Stomach (tissue), 9 donors: ENCODE results near the gene FANCE. TPM values are rescaled to one million over a fixed set of nuclear protein-coding genes. Genes with fewer than 3 reads are reported as not detected.

Experiments
- DNase-seq, 2 donors: peaks; one replicate each; pipeline versions ENCODE4 v3.0.0 to v3.0.0-alpha.2; 2013 to 2019
- H3K27ac ChIP-seq, 5 donors: fragments of 200-600 bp in 4 of 5; sonication (generic) in 4 of 5; one replicate each; pipeline ENCODE4 v1.5.1; 2013 to 2019; ENCODE audit warnings: mild to moderate bottlenecking in 1 of 5, moderate library complexity in 1 of 5
- H3K27me3 ChIP-seq, 3 donors: fragments of 200-600 bp; sonication (generic); one replicate each; pipeline ENCODE4 v1.5.1; 2017 to 2019; ENCODE audit warnings: mixed run types in 1 of 3
- H3K36me3 ChIP-seq, 4 donors: fragments of 200-600 bp; sonication (generic); 1 replicate in 3 of 4; 2 replicates in 1 of 4; pipeline ENCODE4 v1.5.1; 2016 to 2019
- H3K4me1 ChIP-seq, 4 donors: fragments of 200-600 bp; sonication (generic); one replicate each; pipeline ENCODE4 v1.5.1; 2016 to 2019
- H3K4me3 ChIP-seq, 4 donors: fragments of 200-600 bp; sonication (generic) in 3 of 4; one replicate each; pipeline ENCODE4 v1.5.1; 2016 to 2019; ENCODE audit warnings: mild to moderate bottlenecking in 1 of 4
- H3K9me3 ChIP-seq, 4 donors: fragments of 200-600 bp; sonication (generic); one replicate each; pipeline ENCODE4 v1.5.1; 2016 to 2019
- EP300 ChIP-seq: sonication (generic); formaldehyde crosslinking; IDR thresholded peaks from one replicate; pipeline ENCODE4 v1.6.1; 2017; ENCODE audit warnings: antibody characterized with exemption
- POLR2A ChIP-seq, 4 donors: fragments of 450-650 bp; IDR thresholded peaks; one replicate each; pipeline ENCODE4 v1.6.1; 2016; ENCODE audit warnings: antibody characterized with exemption in 4 of 4, control low read depth in 2 of 4, mild to moderate bottlenecking in 1 of 4, moderate library complexity in 1 of 4
- POLR2AphosphoS5 ChIP-seq, 3 donors: sonication (generic); formaldehyde crosslinking; IDR thresholded peaks; one replicate each; pipeline ENCODE4 v1.6.1; 2016; ENCODE audit warnings: antibody characterized with exemption in 3 of 3
- WGBS, 5 donors: extraction: QIAGEN DNeasy Blood & Tissue Kit in 3 of 5; methylation state at CpG; one replicate each; pipeline versions ENCODE4 v1.1.5 to v1.1.7; 2013 to 2018; 5-methylcytosine and 5-hydroxymethylcytosine counted together
- intact Hi-C: fragments of 100-400 bp; cut with DNase I; formaldehyde crosslinking; loops from one replicate; pipeline ENCODE4 v1.15.1; 2023; ENCODE audit warnings: low total_unique reads
- polyA plus RNA-seq, 3 donors: library from polyadenylated mRNA; stranded (reverse); fragments of 200-250 nt; gene quantifications; one replicate each; pipeline ENCODE4 v1.2.3, GENCODE V29; 2013
- total RNA-seq, 5 donors: library from RNA; depleted of rRNA; stranded (reverse); fragments of >200 nt; gene quantifications; one replicate each; pipeline versions ENCODE4 v1.1.0 to v1.2.3, GENCODE V29; 2014 to 2016
- TF ChIP-seq, protein P1 (sequence below), 7 experiments: fragments of 450-650 bp in 4 of 7; fragments of 200-600 bp in 3 of 7; sonication (generic) in 3 of 7; IDR thresholded peaks; one replicate each; pipeline ENCODE4 v1.5.1; 2016 to 2019; ENCODE audit warnings: antibody characterized with exemption in 7 of 7, control low read depth in 2 of 7, mild to moderate bottlenecking in 1 of 7
- donor health status: healthy with polysubstance abuse.
- donor health status: Bipolar disorder and iron deficiency.
- donor health status: healthy.

FANCE gene
- total and polyA plus RNA-seq, 8 donors, result 1.3 to 8.3 (median 3.3) TPM

DNA sequence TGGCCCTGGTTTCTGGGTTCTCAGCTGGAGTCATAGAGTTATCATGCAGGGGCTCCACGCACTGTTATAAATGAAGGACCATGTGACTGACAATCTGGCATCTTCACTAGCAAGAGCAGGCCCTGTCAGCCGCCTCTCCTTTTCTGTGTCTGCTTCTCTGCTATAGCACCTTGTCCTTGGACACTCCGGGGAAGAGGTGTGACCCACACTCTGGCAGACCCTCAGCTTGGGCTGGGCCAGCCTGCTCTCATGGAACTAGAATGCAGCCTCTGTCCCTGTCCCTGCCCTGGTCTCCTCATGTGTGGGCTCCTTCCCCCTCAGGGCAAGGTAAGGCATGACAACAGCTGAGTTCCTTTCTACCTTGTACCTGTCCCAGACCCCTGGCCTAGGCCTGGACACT is 10.9 kb upstream of the FANCE start:
- WGBS, 5 donors, result 84 to 94% (median 92%) methylated on average over 3 of the region's 3 CpGs
- no peak overlapping the region for H3K27ac ChIP-seq
- intact Hi-C loops, result no loop called here
- no peak overlapping the region for H3K4me3 ChIP-seq
- H3K36me3 ChIP-seq, result no peaks in the 10 kb centered on the region
- TF ChIP-seq POLR2AphosphoS5 (IDR thresholded peaks at IDR 0.05) (no peak), EP300 (no peak), POLR2A (IDR thresholded peaks at IDR 0.05) (no peak)
- TF ChIP-seq, protein P1, sequence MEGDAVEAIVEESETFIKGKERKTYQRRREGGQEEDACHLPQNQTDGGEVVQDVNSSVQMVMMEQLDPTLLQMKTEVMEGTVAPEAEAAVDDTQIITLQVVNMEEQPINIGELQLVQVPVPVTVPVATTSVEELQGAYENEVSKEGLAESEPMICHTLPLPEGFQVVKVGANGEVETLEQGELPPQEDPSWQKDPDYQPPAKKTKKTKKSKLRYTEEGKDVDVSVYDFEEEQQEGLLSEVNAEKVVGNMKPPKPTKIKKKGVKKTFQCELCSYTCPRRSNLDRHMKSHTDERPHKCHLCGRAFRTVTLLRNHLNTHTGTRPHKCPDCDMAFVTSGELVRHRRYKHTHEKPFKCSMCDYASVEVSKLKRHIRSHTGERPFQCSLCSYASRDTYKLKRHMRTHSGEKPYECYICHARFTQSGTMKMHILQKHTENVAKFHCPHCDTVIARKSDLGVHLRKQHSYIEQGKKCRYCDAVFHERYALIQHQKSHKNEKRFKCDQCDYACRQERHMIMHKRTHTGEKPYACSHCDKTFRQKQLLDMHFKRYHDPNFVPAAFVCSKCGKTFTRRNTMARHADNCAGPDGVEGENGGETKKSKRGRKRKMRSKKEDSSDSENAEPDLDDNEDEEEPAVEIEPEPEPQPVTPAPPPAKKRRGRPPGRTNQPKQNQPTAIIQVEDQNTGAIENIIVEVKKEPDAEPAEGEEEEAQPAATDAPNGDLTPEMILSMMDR (IDR thresholded peaks at IDR 0.05), result no peak
- H3K9me3 ChIP-seq, result no peaks in the 10 kb centered on the region
- DNase-seq, result no peak
- H3K27me3 ChIP-seq, result no peaks in the 10 kb centered on the region
- no peaks in the 10 kb centered on the region for H3K4me1 ChIP-seq

DNA sequence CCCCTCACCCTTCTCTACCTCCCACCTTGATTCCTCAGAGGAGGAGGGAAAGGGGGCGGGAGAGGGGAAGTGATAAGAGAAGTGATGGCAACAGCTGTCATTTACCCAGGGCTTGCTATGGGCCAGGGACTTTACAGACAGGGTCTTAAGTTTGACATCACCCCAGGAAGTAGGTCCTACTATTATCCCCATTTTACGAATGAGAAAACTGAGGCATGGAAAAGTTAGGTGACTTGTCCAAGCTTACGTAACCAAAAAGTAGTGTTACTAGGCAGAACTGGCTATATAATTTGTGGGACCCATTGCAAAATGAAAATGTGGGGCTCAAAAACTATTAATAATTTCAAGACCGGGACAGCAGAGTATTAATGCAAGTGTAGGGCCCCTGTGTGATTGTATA is 10.5 kb upstream of the FANCE start:
- TF ChIP-seq POLR2A (IDR thresholded peaks at IDR 0.05), result no peak
- TF ChIP-seq, protein P1 (IDR thresholded peaks at IDR 0.05), result no peak
- no peak for TF ChIP-seq POLR2AphosphoS5 (IDR thresholded peaks at IDR 0.05)
- TF ChIP-seq EP300, result no peak
- 87 to 95% (median 93%) methylated on average over 4 of the region's 4 CpGs for WGBS, 5 donors
- intact Hi-C loops, result no loop called here
- H3K4me3 ChIP-seq, result no peak overlapping the region
- H3K27ac ChIP-seq, result no peak overlapping the region
- H3K4me1 ChIP-seq, result no peaks in the 10 kb centered on the region
- no peak for DNase-seq
- H3K9me3 ChIP-seq, result no peaks in the 10 kb centered on the region
- H3K36me3 ChIP-seq, result no peaks in the 10 kb centered on the region
- no peaks in the 10 kb centered on the region for H3K27me3 ChIP-seq

DNA sequence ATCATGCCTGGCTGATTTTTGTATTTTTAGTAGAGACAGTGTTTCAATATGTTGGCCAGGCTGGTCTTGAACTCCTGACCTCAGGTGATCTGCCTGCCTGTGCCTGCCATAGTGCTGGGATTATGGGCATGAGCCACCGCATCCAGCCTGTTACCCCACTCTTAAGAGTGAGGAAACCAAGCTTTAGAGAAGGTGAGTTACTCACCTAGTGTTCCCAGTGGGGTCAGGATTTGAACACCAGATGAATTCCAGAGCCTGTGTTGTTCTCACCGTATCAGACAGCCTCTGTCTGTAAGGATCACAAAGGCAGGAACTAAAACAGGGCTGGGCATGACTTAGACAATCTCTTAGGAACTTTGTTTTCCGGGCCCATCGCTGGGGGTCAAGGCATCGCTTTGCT is 9.4 kb upstream of the FANCE start:
- no peaks in the 10 kb centered on the region for H3K4me1 ChIP-seq
- TF ChIP-seq EP300 (no peak), POLR2AphosphoS5 (IDR thresholded peaks at IDR 0.05) (no peak), POLR2A (IDR thresholded peaks at IDR 0.05) (no peak)
- TF ChIP-seq, protein P1 (IDR thresholded peaks at IDR 0.05), result no peak
- intact Hi-C loops, result no loop called here
- no peak overlapping the region for H3K27ac ChIP-seq
- H3K9me3 ChIP-seq, result no peaks in the 10 kb centered on the region
- H3K4me3 ChIP-seq, result no peak overlapping the region
- no peaks in the 10 kb centered on the region for H3K36me3 ChIP-seq
- no peak for DNase-seq
- 82 to 89% (median 85%) methylated on average over 5 of the region's 5 CpGs for WGBS, 5 donors
- no peaks in the 10 kb centered on the region for H3K27me3 ChIP-seq

DNA sequence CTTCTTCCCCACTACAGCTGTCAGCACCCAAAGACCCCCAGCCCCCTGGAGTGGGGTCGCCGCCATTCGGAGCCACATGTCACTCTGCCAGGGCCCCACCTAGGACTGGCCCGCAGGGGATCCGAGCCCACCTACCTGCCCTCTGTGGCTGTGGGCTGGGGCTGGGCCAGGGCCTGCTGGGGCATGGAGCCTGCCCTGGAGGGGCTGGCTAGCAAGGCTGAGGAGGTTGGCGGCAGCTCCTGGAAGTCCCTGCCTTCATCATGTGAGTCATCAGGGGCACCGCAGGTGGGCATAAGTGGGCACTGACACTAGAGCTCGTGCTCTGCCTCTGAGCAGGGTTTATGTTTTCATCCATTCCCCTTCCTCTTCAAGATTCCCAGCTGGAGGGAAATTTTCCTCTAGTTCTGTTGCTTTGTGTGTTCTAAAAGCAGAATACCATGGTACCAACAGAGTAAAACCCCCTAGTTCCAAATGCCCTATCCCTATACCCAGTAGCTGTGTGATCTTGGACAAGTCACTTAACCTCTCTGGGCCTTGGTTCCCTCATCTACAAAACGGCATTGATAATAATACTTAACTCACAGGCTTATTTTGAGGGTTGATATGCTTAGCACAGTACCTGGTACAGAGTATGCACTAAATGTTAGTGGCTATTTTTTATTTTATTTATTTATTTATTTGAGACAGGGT is 8.7 kb upstream of the FANCE start:
- no peak for TF ChIP-seq POLR2A (IDR thresholded peaks at IDR 0.05)
- TF ChIP-seq, protein P1 (IDR thresholded peaks at IDR 0.05), result no peak
- TF ChIP-seq POLR2AphosphoS5 (IDR thresholded peaks at IDR 0.05), result no peak
- no peak for TF ChIP-seq EP300
- Histone ChIP-seq H3K27ac (no peak overlapping the region), H3K27me3 (no peaks in the 10 kb centered on the region), H3K36me3 (no peaks in the 10 kb centered on the region), H3K9me3 (no peaks in the 10 kb centered on the region), H3K4me3 (no peak overlapping the region), H3K4me1 (no peaks in the 10 kb centered on the region)
- no peak for DNase-seq
- 82 to 90% (median 84%) methylated on average over 6 to 9 of the region's 9 CpGs for WGBS, 5 donors
- intact Hi-C loops, result no loop called here
